IPS DF 6.9 (cell line): ENCODE results near the gene BMP8A.
"Not testable (repeated sequence)": the region's sequence is repeated elsewhere in the genome, so short reads cannot be mapped to it uniquely, and the experiment has no call there.

ENCODE experiments used
- DNase-seq: peaks from one replicate; pipeline ENCODE4 v3.0.0-alpha.2; 2013; ENCODE audit warnings: low read depth, low spot score
- H3K27ac ChIP-seq: one replicate; pipeline ENCODE4 v1.5.1; 2013; ENCODE audit warnings: low read length, control low read depth
- H3K27me3 ChIP-seq: 2 replicates; pipeline ENCODE4 v1.6.1; 2013; ENCODE audit warnings: mild to moderate bottlenecking, low read length; ENCODE audit not compliant: control insufficient read depth, insufficient read depth
- H3K36me3 ChIP-seq: 2 replicates; pipeline ENCODE4 v1.6.1; 2013; ENCODE audit warnings: low read length; ENCODE audit not compliant: control insufficient read depth, insufficient read depth
- H3K4me1 ChIP-seq: 2 replicates; pipeline ENCODE4 v1.6.1; 2013; ENCODE audit warnings: low read length; ENCODE audit not compliant: control insufficient read depth, insufficient read depth
- H3K4me3 ChIP-seq: 2 replicates; pipeline ENCODE4 v1.5.1; 2013; ENCODE audit warnings: mild to moderate bottlenecking, low read length
- H3K9me3 ChIP-seq: 2 replicates; pipeline ENCODE4 v1.6.1; 2013; ENCODE audit warnings: low read length, inconsistent platforms; ENCODE audit not compliant: control insufficient read depth, insufficient read depth
- WGBS: extraction: QIAGEN DNeasy Blood & Tissue Kit; methylation state at CpG from one replicate; pipeline ENCODE4 v1.1.7; 2013; ENCODE audit warnings: mixed read lengths, missing lambda C conversion rate; ENCODE audit not compliant: insufficient read length, insufficient coverage; 5-methylcytosine and 5-hydroxymethylcytosine counted together

Gene BMP8A

GRCh38 chr1:39493043-39493810 is 1.8 kb downstream of the BMP8A start:
- not testable (repeated sequence) for H3K36me3 ChIP-seq, H3K27ac ChIP-seq, H3K4me1 ChIP-seq, H3K4me3 ChIP-seq, DNase-seq, H3K9me3 ChIP-seq
- H3K27me3 ChIP-seq = peaks cover 12% of the 10 kb centered on the region
- no CpG with 5 or more reads among the region's 13 CpGs for WGBS

GRCh38 chr1:39494671-39495410 is 3.4 kb downstream of the BMP8A start:
- WGBS = no CpG with 5 or more reads among the region's 14 CpGs
- Histone ChIP-seq H3K27ac (no peak overlapping the region), H3K4me1 (peaks cover 1% of the 10 kb centered on the region; the same call in 1 of the 2 replicates), H3K27me3 (peaks cover 12% of the 10 kb centered on the region), H3K9me3 (no peaks in the 10 kb centered on the region), H3K4me3 (no peak overlapping the region), H3K36me3 (no peaks in the 10 kb centered on the region; the same call in 1 of the 2 replicates)
- no peak for DNase-seq

- H3K9me3 ChIP-seq, H3K27ac ChIP-seq, DNase-seq, H3K4me1 ChIP-seq, H3K4me3 ChIP-seq, H3K36me3 ChIP-seq: not testable (repeated sequence)
- WGBS = no CpG with 5 or more reads among the region's 5 CpGs
- peaks cover 12% of the 10 kb centered on the region for H3K27me3 ChIP-seq
These were observed 5.1 kb downstream of the BMP8A start for GRCh38 chr1:39496520-39496919.

GRCh38 chr1:39497585-39497984 is 6.1 kb downstream of the BMP8A start:
- H3K4me1 ChIP-seq = 0 out of 2 replicates have a peak, but pooled peaks cover 1% of the 10 kb centered on the region
- no peak overlapping the region for H3K27ac ChIP-seq
- no peaks in the 10 kb centered on the region for H3K36me3 ChIP-seq
- DNase-seq = no peak
- WGBS = no CpG with 5 or more reads among the region's 5 CpGs
- H3K9me3 ChIP-seq = no peaks in the 10 kb centered on the region
- peaks cover 10% of the 10 kb centered on the region for H3K27me3 ChIP-seq
- no peak overlapping the region for H3K4me3 ChIP-seq

GRCh38 chr1:39498096-39498710 is 6.8 kb downstream of the BMP8A start:
- H3K27ac ChIP-seq, H3K4me3 ChIP-seq, H3K36me3 ChIP-seq, H3K9me3 ChIP-seq, H3K4me1 ChIP-seq, H3K27me3 ChIP-seq, DNase-seq: not testable (repeated sequence)
- WGBS = no CpG with 5 or more reads among the region's 9 CpGs

GRCh38 chr1:39498821-39499220 is 7.4 kb downstream of the BMP8A start:
- WGBS = no CpG with 5 or more reads among the region's 15 CpGs
- not testable (repeated sequence) for H3K36me3 ChIP-seq, H3K27me3 ChIP-seq

GRCh38 chr1:39499668-39500067 is 8.2 kb downstream of the BMP8A start:
- no peaks in the 10 kb centered on the region for H3K36me3 ChIP-seq
- H3K27ac ChIP-seq = no peak overlapping the region
- no CpG with 5 or more reads among the region's 5 CpGs for WGBS
- DNase-seq = no peak
- no peak overlapping the region for H3K4me3 ChIP-seq
- H3K9me3 ChIP-seq = no peaks in the 10 kb centered on the region
- no peaks in the 10 kb centered on the region for H3K27me3 ChIP-seq
- 0 out of 2 replicates have a peak, but pooled peaks cover 1% of the 10 kb centered on the region for H3K4me1 ChIP-seq

More at GRCh38 chr1:39498821-39499220, 7.4 kb downstream of the BMP8A start:
- not testable (repeated sequence) for DNase-seq, H3K9me3 ChIP-seq, H3K27ac ChIP-seq, H3K4me3 ChIP-seq, H3K4me1 ChIP-seq

- no peak for DNase-seq
- H3K9me3 ChIP-seq = no peaks in the 10 kb centered on the region
- H3K4me1 ChIP-seq = 0 out of 2 replicates have a peak, but pooled peaks cover 1% of the 10 kb centered on the region
- H3K36me3 ChIP-seq = no peaks in the 10 kb centered on the region
- no peak overlapping the region for H3K27ac ChIP-seq
- WGBS = no CpG with 5 or more reads among the region's 4 CpGs
- H3K27me3 ChIP-seq = no peaks in the 10 kb centered on the region
- H3K4me3 ChIP-seq = no peak overlapping the region
These were observed 9.5 kb downstream of the BMP8A start for GRCh38 chr1:39500862-39501389.

GRCh38 chr1:39501666-39502065 is 10.2 kb downstream of the BMP8A start:
- Histone ChIP-seq H3K4me1 (0 out of 2 replicates have a peak, but pooled peaks cover 1% of the 10 kb centered on the region), H3K9me3 (no peaks in the 10 kb centered on the region), H3K27ac (no peak overlapping the region), H3K27me3 (no peaks in the 10 kb centered on the region), H3K4me3 (no peak overlapping the region), H3K36me3 (no peaks in the 10 kb centered on the region)
- no peak for DNase-seq
- no CpG with 5 or more reads among the region's 5 CpGs for WGBS

- WGBS = no CpG with 5 or more reads among the region's 9 CpGs
- H3K9me3 ChIP-seq, H3K27ac ChIP-seq, H3K4me1 ChIP-seq, DNase-seq, H3K4me3 ChIP-seq, H3K27me3 ChIP-seq, H3K36me3 ChIP-seq: not testable (repeated sequence)
These were observed 13.0 kb downstream of the BMP8A start for GRCh38 chr1:39504436-39504835.
